Transverse colon (tissue), 3 donors: ENCODE data around the gene UBAC2.

ENCODE experiments used
- EP300 ChIP-seq: sonication (generic); formaldehyde crosslinking; IDR thresholded peaks from one replicate; pipeline ENCODE4 v1.6.1; 2017; ENCODE audit warnings: antibody characterized with exemption, low read depth
- POLR2A ChIP-seq: fragments of 450-650 bp; IDR thresholded peaks from one replicate; pipeline ENCODE4 v1.6.1; 2016; ENCODE audit warnings: antibody characterized with exemption, mild to moderate bottlenecking, moderate library complexity
- TF ChIP-seq, protein P1 (sequence below), 5 experiments: fragments of 200-600 bp in 3 of 5; fragments of 450-650 bp in 2 of 5; sonication (generic) in 3 of 5; IDR thresholded peaks; 1 replicate in 2 of 5; 2 replicates in 3 of 5; pipeline ENCODE4 v1.5.1; 2016 to 2017; ENCODE audit warnings: antibody characterized with exemption in 5 of 5, inconsistent platforms in 3 of 5, mild to moderate bottlenecking in 2 of 5, moderate library complexity in 1 of 5

DNA sequence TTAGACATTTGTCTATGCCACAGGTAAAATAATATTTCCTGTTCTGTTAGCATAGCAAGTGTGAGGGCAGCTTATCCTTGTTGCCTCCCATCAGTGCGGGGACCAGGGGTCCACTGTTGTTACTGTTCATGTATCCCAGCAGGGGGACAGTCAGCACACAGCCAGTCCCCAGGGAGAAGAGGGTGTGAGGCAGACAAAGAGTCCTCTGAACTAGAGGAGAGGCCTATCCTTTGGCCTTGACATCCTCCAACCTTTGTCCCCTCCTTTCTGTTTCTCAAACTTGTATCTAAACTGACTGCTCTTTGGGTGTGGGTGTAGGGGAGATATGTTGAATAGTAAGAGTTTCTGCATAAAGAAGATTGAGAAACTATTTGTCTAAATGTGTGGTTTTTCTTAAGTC, 60.4 kb downstream of the UBAC2 start:
- TF ChIP-seq, protein P1, sequence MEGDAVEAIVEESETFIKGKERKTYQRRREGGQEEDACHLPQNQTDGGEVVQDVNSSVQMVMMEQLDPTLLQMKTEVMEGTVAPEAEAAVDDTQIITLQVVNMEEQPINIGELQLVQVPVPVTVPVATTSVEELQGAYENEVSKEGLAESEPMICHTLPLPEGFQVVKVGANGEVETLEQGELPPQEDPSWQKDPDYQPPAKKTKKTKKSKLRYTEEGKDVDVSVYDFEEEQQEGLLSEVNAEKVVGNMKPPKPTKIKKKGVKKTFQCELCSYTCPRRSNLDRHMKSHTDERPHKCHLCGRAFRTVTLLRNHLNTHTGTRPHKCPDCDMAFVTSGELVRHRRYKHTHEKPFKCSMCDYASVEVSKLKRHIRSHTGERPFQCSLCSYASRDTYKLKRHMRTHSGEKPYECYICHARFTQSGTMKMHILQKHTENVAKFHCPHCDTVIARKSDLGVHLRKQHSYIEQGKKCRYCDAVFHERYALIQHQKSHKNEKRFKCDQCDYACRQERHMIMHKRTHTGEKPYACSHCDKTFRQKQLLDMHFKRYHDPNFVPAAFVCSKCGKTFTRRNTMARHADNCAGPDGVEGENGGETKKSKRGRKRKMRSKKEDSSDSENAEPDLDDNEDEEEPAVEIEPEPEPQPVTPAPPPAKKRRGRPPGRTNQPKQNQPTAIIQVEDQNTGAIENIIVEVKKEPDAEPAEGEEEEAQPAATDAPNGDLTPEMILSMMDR (IDR thresholded peaks at IDR 0.05) = no peak
- TF ChIP-seq POLR2A (no peak), EP300 (no peak)
